ENCODE measurements around the gene FUBP1.
"Not testable (repeated sequence)": the region's sequence is repeated elsewhere in the genome, so short reads cannot be mapped to it uniquely, and the experiment has no call there.

The FUBP1 gene

GRCh38 chr1:77986810-77987209 lies 7.9 kb upstream of the FUBP1 start:
- no peak for DNase-seq

- no peak for DNase-seq
These were observed 5.8 kb upstream of the FUBP1 start for GRCh38 chr1:77984629-77985028.

GRCh38 chr1:77983997-77984355 lies 5.1 kb upstream of the FUBP1 start:
- DNase-seq = no peak

- not testable (repeated sequence) for DNase-seq
These were observed 4.6 kb upstream of the FUBP1 start for GRCh38 chr1:77983352-77983996.

- DNase-seq = peak; percentile 77
These were observed 441 bp downstream of the FUBP1 start for GRCh38 chr1:77978293-77978968.

GRCh38 chr1:77977989-77978292 lies 931 bp downstream of the FUBP1 start:
- DNase-seq = no peak

- no peak for DNase-seq
These were observed 2.3 kb downstream of the FUBP1 start for GRCh38 chr1:77976433-77977076.

GRCh38 chr1:77975907-77976306 lies 3.0 kb downstream of the FUBP1 start:
- no peak for DNase-seq

- DNase-seq = no peak
These were observed 3.5 kb downstream of the FUBP1 start for GRCh38 chr1:77975386-77975785.

GRCh38 chr1:77972080-77972479 lies 6.8 kb downstream of the FUBP1 start:
- DNase-seq = no peak

- no peak for DNase-seq
These were observed 8.7 kb downstream of the FUBP1 start for GRCh38 chr1:77970192-77970591.

- no peak for DNase-seq
These were observed 12.6 kb downstream of the FUBP1 start for GRCh38 chr1:77966291-77966690.

GRCh38 chr1:77961392-77961791 lies 17.5 kb downstream of the FUBP1 start:
- no peak for DNase-seq

- DNase-seq = no peak
These were observed 20.0 kb downstream of the FUBP1 start for GRCh38 chr1:77958850-77959249.

GRCh38 chr1:77958391-77958790 lies 20.5 kb downstream of the FUBP1 start:
- no peak for DNase-seq

GRCh38 chr1:77956464-77956863 lies 22.4 kb downstream of the FUBP1 start:
- DNase-seq = no peak

- DNase-seq = no peak
These were observed 23.2 kb downstream of the FUBP1 start for GRCh38 chr1:77955709-77956108.

GRCh38 chr1:77954521-77954920 lies 24.4 kb downstream of the FUBP1 start:
- no peak for DNase-seq

- DNase-seq = no peak
These were observed 25.0 kb downstream of the FUBP1 start for GRCh38 chr1:77953907-77954306.

GRCh38 chr1:77951328-77951727 lies 27.5 kb downstream of the FUBP1 start:
- no peak for DNase-seq

- no peak for DNase-seq
These were observed 28.0 kb downstream of the FUBP1 start for GRCh38 chr1:77950873-77951272.

GRCh38 chr1:77948841-77949424 lies 29.9 kb downstream of the FUBP1 start:
- no peak for DNase-seq

GRCh38 chr1:77945345-77945744 lies 33.5 kb downstream of the FUBP1 start:
- DNase-seq = no peak
